Keratinocyte (primary cell): ENCODE results near the gene AATF. TPM values are rescaled to one million over a fixed set of nuclear protein-coding genes. Genes with fewer than 3 reads are reported as not detected.
A peak's percentile ranks its signal among the peaks of the same experiment; 100 is the strongest.

Source experiments
- DNase-seq: peaks from one replicate; pipeline ENCODE4 v3.0.0-alpha.2; 2011; ENCODE audit warnings: low read depth, missing footprints, low spot score
- FAIRE-seq: peaks from 2 replicates; lab custom pipeline; 2011; peaks lifted over from hg19 to GRCh38; lab: Jason Lieb, UNC
- H2AFZ ChIP-seq: 2 replicates; pipeline ENCODE4 v1.6.0; 2012; ENCODE audit warnings: low read length, control low read depth, inconsistent platforms; ENCODE audit not compliant: control insufficient read depth
- H3K27ac ChIP-seq: 2 replicates; pipeline ENCODE4 v1.5.1; 2011; ENCODE audit warnings: low read length; ENCODE audit not compliant: control insufficient read depth, insufficient read depth
- H3K27me3 ChIP-seq: 3 replicates; pipeline ENCODE4 v1.6.0; 2011; ENCODE audit warnings: low read length; ENCODE audit not compliant: control insufficient read depth, insufficient read depth; ENCODE audit errors: extremely low read depth
- H3K36me3 ChIP-seq, 2 experiments: 2 replicates in 1 of 2; 3 replicates in 1 of 2; pipeline ENCODE4 v1.5.1; 2011; ENCODE audit warnings: low read length in 2 of 2, mild to moderate bottlenecking in 1 of 2; ENCODE audit not compliant: control insufficient read depth in 2 of 2, insufficient read depth in 2 of 2; ENCODE audit errors: extremely low read depth in 1 of 2
- H3K4me1 ChIP-seq: 3 replicates; pipeline ENCODE4 v1.5.1; 2011; ENCODE audit warnings: low read length; ENCODE audit not compliant: control insufficient read depth, insufficient read depth; ENCODE audit errors: extremely low read depth
- H3K4me2 ChIP-seq: 3 replicates; pipeline ENCODE4 v1.6.0; 2011; ENCODE audit warnings: low read depth, low read length; ENCODE audit not compliant: control insufficient read depth, insufficient read depth; ENCODE audit errors: extremely low read depth
- H3K4me3 ChIP-seq, 3 experiments: fragments of 200-600 bp in 1 of 3; sonication (generic) in 1 of 3; 2 replicates in 2 of 3; 3 replicates in 1 of 3; pipeline ENCODE4 v1.5.1; 2011 to 2016; ENCODE audit warnings: low read length in 3 of 3, mild to moderate bottlenecking in 3 of 3, control low read depth in 2 of 3, inconsistent platforms in 1 of 3, low read depth in 1 of 3, mixed read lengths in 1 of 3, mixed run types in 1 of 3, moderate library complexity in 1 of 3; ENCODE audit not compliant: control insufficient read depth in 2 of 3, insufficient read depth in 2 of 3; ENCODE audit errors: extremely low read depth in 1 of 3
- H3K79me2 ChIP-seq: 2 replicates; pipeline ENCODE4 v1.6.0; 2012; ENCODE audit warnings: low read length; ENCODE audit not compliant: control insufficient read depth, insufficient read depth
- H3K9ac ChIP-seq: 3 replicates; pipeline ENCODE4 v1.6.0; 2011; ENCODE audit warnings: low read length; ENCODE audit not compliant: control insufficient read depth, insufficient read depth; ENCODE audit errors: extremely low read depth
- H3K9me1 ChIP-seq: 3 replicates; pipeline ENCODE4 v1.6.0; 2011; ENCODE audit warnings: low read length; ENCODE audit not compliant: control insufficient read depth, insufficient read depth; ENCODE audit errors: extremely low read depth
- H3K9me3 ChIP-seq: 2 replicates; pipeline ENCODE4 v1.5.1; 2012; ENCODE audit warnings: low read depth, low read length; ENCODE audit not compliant: control insufficient read depth
- H4K20me1 ChIP-seq: 3 replicates; pipeline ENCODE4 v1.6.0; 2011; ENCODE audit warnings: low read length; ENCODE audit not compliant: control insufficient read depth, insufficient read depth; ENCODE audit errors: extremely low read depth
- EZH2 ChIP-seq: IDR thresholded peaks from one replicate; pipeline ENCODE4 v1.6.1; 2012; ENCODE audit warnings: inconsistent platforms, mild to moderate bottlenecking, low read length, moderate library complexity
- dilution Hi-C: fragments of 300-500 bp; cut with MboI; formaldehyde crosslinking; loops from one replicate; pipeline ENCODE4 v1.7.0; 2020; ENCODE audit warnings: low sequenced_read_pairs; ENCODE audit not compliant: extremely low pct_ligation_motif_present
- polyA plus RNA-seq, 5 experiments: library from polyadenylated mRNA; depleted of rRNA in 3 of 5; stranded (reverse) in 3 of 5; stranded (forward) in 1 of 5; unstranded in 1 of 5; fragments of >200 nt; gene quantifications; 1 replicate in 1 of 5; 2 replicates in 3 of 5; 3 replicates in 1 of 5; pipeline versions ENCODE4 v1.2.1 to v1.2.3, GENCODE V29; 2011 to 2012; ENCODE audit warnings: missing spikeins in 2 of 5, low read depth in 1 of 5, low replicate concordance in 1 of 5
- TF ChIP-seq, protein P1 (sequence below), 3 experiments: IDR thresholded peaks in 1 of 3; conservative IDR thresholded peaks in 1 of 3; optimal IDR thresholded peaks in 1 of 3; 2 replicates in 2 of 3; 3 replicates in 1 of 3; pipeline versions ENCODE3 to v1.5.1; 2011; ENCODE audit warnings: low read length in 3 of 3, mild to moderate bottlenecking in 3 of 3, moderate library complexity in 2 of 3, control low read depth in 1 of 3, inconsistent platforms in 1 of 3; ENCODE audit not compliant: insufficient read depth in 2 of 3; ENCODE audit errors: extremely low read depth in 1 of 3

Gene AATF
- polyA plus RNA-seq, 1 donor (not counting 4 experiments of a cell fraction or from before 2014, with no cell fraction given), result 30.4 TPM

DNA sequence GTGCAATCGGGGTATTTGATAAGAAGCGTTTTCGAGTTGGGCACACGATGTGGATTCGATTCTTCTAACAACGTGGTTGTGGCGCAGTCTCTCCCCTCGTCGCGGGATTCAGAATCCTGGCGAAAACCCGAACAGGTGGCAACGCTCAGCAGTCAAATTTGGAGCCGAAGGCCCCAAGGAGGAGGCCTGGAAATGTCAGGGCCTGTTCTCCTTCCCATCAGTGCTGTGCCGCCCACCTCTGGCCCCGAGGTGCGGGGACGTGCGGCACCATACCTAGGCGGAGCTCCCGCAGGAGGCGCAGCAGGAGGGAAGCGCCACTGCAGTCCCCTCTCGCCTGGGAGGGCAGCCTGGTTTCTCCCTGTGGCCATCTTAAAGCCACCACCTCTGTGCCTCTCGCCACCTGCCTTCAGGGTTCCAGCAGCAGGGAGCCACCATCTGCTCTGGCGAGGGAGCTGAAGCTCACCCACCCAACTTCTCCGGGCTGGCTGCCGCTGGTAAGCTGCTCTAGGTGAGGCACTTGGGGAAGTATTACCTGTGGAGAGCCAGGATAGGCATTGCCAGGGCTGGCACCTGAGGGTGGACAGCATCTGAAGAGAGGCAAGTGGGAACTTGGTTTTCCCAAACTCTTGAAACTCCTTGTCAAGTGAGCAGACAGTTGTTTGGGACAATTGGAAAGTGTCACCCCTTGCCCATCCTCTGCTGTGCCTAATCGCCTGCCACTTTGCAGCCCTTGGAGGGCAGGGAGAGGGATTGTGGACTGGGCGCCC is 2.6 kb upstream of the AATF start:
- DNase-seq (no peak), FAIRE-seq (no peak)
- Histone ChIP-seq H3K36me3 (peaks cover 0 to 2% of the 10 kb centered on the region in 2 experiments), H3K4me3 (no peak overlapping the region), H3K9me3 (no peaks in the 10 kb centered on the region), H3K9me1 (no peaks in the 10 kb centered on the region), H4K20me1 (no peaks in the 10 kb centered on the region), H3K4me1 (peaks cover 20% of the 10 kb centered on the region), H3K9ac (no peak overlapping the region), H3K4me2 (no peak overlapping the region), H2AFZ (no peak overlapping the region), H3K27ac (no peak overlapping the region), H3K27me3 (peaks cover 65% of the 10 kb centered on the region), H3K79me2 (peaks cover 23% of the 10 kb centered on the region)
- dilution Hi-C loops, result no loop called here
- TF ChIP-seq, protein P1, sequence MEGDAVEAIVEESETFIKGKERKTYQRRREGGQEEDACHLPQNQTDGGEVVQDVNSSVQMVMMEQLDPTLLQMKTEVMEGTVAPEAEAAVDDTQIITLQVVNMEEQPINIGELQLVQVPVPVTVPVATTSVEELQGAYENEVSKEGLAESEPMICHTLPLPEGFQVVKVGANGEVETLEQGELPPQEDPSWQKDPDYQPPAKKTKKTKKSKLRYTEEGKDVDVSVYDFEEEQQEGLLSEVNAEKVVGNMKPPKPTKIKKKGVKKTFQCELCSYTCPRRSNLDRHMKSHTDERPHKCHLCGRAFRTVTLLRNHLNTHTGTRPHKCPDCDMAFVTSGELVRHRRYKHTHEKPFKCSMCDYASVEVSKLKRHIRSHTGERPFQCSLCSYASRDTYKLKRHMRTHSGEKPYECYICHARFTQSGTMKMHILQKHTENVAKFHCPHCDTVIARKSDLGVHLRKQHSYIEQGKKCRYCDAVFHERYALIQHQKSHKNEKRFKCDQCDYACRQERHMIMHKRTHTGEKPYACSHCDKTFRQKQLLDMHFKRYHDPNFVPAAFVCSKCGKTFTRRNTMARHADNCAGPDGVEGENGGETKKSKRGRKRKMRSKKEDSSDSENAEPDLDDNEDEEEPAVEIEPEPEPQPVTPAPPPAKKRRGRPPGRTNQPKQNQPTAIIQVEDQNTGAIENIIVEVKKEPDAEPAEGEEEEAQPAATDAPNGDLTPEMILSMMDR (optimal IDR thresholded peaks at IDR 0.05 in 1 of 3, IDR thresholded peaks at IDR 0.05 in 1 of 3, conservative IDR thresholded peaks at IDR 0.05 in 1 of 3; ENCODE audit: extremely low read depth in 1 of 3, insufficient read depth in 2 of 3, low read length in 3 of 3), result no peak
- TF ChIP-seq EZH2, result peak; percentile 71

DNA sequence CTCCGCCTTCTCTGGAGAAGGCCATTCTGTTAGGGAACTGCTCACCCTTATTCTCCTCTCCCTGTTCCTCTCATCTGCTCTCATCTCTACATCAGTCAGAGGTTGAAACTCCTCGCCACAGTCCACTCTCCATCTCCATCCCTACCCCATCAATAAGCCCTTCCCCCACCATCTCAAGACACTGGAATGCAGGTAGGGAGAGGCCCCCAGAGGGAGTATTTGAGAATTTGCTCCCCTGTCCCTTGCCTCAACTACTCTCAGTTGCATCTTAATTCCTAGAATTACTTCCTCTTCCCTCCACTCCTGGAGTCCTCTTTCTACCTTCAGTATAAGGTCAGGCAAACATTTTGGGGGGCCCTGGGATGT is 2.0 kb upstream of the AATF start:
- Histone ChIP-seq H3K9me3 (no peaks in the 10 kb centered on the region), H2AFZ (no peak overlapping the region), H3K27me3 (peaks cover 59% of the 10 kb centered on the region), H3K9me1 (no peaks in the 10 kb centered on the region), H3K4me1 (peaks cover 20% of the 10 kb centered on the region), H3K36me3 (peaks cover 0 to 2% of the 10 kb centered on the region in 2 experiments), H3K27ac (no peak overlapping the region), H4K20me1 (no peaks in the 10 kb centered on the region), H3K4me3 (no peak overlapping the region), H3K9ac (no peak overlapping the region), H3K79me2 (peaks cover 26% of the 10 kb centered on the region), H3K4me2 (no peak overlapping the region)
- DNase-seq (no peak), FAIRE-seq (no peak)
- TF ChIP-seq EZH2, result no peak
- TF ChIP-seq, protein P1 (optimal IDR thresholded peaks at IDR 0.05 in 1 of 3, IDR thresholded peaks at IDR 0.05 in 1 of 3, conservative IDR thresholded peaks at IDR 0.05 in 1 of 3; ENCODE audit: extremely low read depth in 1 of 3, insufficient read depth in 2 of 3, low read length in 3 of 3), result no peak
- dilution Hi-C loops, result no loop called here
